OCI-LY7 (cell line): Measurements from ENCODE around the gene PAK5. TPM values are rescaled to one million over a fixed set of nuclear protein-coding genes. Genes with fewer than 3 reads are reported as not detected.

Experiments
- BruUV-seq: library from RNA; stranded (reverse); fragments of 400-500 nt; replicated peaks from 2 replicates; lab custom pipeline; 2021; lab: Mats Ljungman, UMichigan
- CTCF ChIA-PET: fragments of 300-600 bp; sonication (Branson Sonifier 250); formaldehyde crosslinking; loops from one replicate; lab custom pipeline; 2022; ENCODE audit warnings: antibody characterized with exemption; ENCODE audit not compliant: unreplicated experiment; lab: Charles Lee
- POLR2A ChIA-PET: fragments of 300-600 bp; sonication (Branson Sonifier 250); formaldehyde crosslinking; loops from one replicate; lab custom pipeline; 2022; ENCODE audit warnings: antibody characterized with exemption; lab: Charles Lee
- DNase-seq: peaks from one replicate; pipeline ENCODE4 v3.0.0-alpha.2; 2015; ENCODE audit warnings: low spot score
- H2AFZ ChIP-seq: fragments of 200-600 bp; sonication (generic), shearing (Covaris generic); 2 replicates; pipeline ENCODE4 v1.6.1; 2014; ENCODE audit warnings: mild to moderate bottlenecking, antibody characterized with exemption, low read length, moderate library complexity
- H3K27ac ChIP-seq: fragments of 200-600 bp; sonication (generic); 2 replicates; pipeline ENCODE4 v1.5.1; 2014; ENCODE audit warnings: mixed run types, low read depth, mild to moderate bottlenecking, moderate library complexity, low read length, inconsistent platforms; ENCODE audit not compliant: poor library complexity, severe bottlenecking
- H3K36me3 ChIP-seq: fragments of 200-600 bp; sonication (generic); 2 replicates; pipeline ENCODE4 v1.6.1; 2014; ENCODE audit warnings: mild to moderate bottlenecking, antibody characterized with exemption, low read length, moderate library complexity, mixed read lengths; ENCODE audit not compliant: insufficient read depth
- H3K4me1 ChIP-seq: fragments of 200-600 bp; sonication (generic); 2 replicates; pipeline ENCODE4 v1.5.1; 2014; ENCODE audit warnings: mild to moderate bottlenecking, low read length; ENCODE audit not compliant: insufficient read depth, poor library complexity, severe bottlenecking
- H3K4me2 ChIP-seq: fragments of 200-600 bp; sonication (generic); 2 replicates; pipeline ENCODE4 v1.6.1; 2014; ENCODE audit warnings: mild to moderate bottlenecking, low read length
- H3K4me3 ChIP-seq: fragments of 200-600 bp; sonication (generic); 2 replicates; pipeline ENCODE4 v1.5.1; 2014; ENCODE audit warnings: mild to moderate bottlenecking, low read depth, low read length; ENCODE audit not compliant: poor library complexity, severe bottlenecking
- H3K79me2 ChIP-seq: fragments of 200-600 bp; sonication (generic); 2 replicates; pipeline ENCODE4 v1.6.1; 2016; ENCODE audit warnings: low read depth, mild to moderate bottlenecking, low read length, moderate library complexity, mixed read lengths; ENCODE audit not compliant: insufficient read depth
- H3K9me2 ChIP-seq: fragments of 200-600 bp; sonication (generic); 2 replicates; pipeline ENCODE4 v1.6.1; 2016; ENCODE audit warnings: mild to moderate bottlenecking, low read length, mixed read lengths; ENCODE audit not compliant: insufficient read depth
- H3K9me3 ChIP-seq: fragments of 200-600 bp; sonication (generic); 2 replicates; pipeline ENCODE4 v1.6.1; 2014; ENCODE audit warnings: mild to moderate bottlenecking, mixed run types, low read length, mixed read lengths
- H4K20me1 ChIP-seq: fragments of 200-600 bp; sonication (generic); 2 replicates; pipeline ENCODE4 v1.6.1; 2014; ENCODE audit warnings: mild to moderate bottlenecking, antibody characterized with exemption, low read length, moderate library complexity, mixed read lengths; ENCODE audit not compliant: insufficient read depth
- CTCF ChIP-seq: fragments of 200-600 bp; sonication (generic); conservative IDR thresholded peaks from 2 replicates; pipeline ENCODE4 v1.5.1; 2014; ENCODE audit warnings: mild to moderate bottlenecking, antibody characterized with exemption, low read length, moderate library complexity, mixed read lengths
- EZH2phosphoT487 ChIP-seq: fragments of 200-600 bp; sonication (generic); IDR thresholded peaks from 2 replicates; pipeline ENCODE4 v1.6.1; 2018; ENCODE audit warnings: low read depth, borderline replicate concordance, mild to moderate bottlenecking, mixed run types, antibody characterized with exemption, low read length, moderate library complexity, mixed read lengths
- intact Hi-C: fragments of 100-400 bp; cut with micrococcal nuclease; formaldehyde crosslinking; loops from one replicate; pipeline ENCODE4 v1.10.0; 2022; ENCODE audit not compliant: unreplicated experiment
- total RNA-seq, 2 experiments: library from RNA; depleted of rRNA in 1 of 2; stranded (reverse); fragments of >200 nt in 1 of 2; shearing (Covaris generic) in 1 of 2; gene quantifications; 2 replicates each; pipeline ENCODE4 v1.2.3, GENCODE V29; 2014 to 2022

PAK5 gene
- total RNA-seq, 2 experiments from 2014 or later, result not detected

- no peak overlapping the region for H2AFZ ChIP-seq
- TF ChIP-seq EZH2phosphoT487, result no peak
- no peak for TF ChIP-seq CTCF
- peaks cover 13% of the 10 kb centered on the region; the same call in 1 of the 2 replicates for H4K20me1 ChIP-seq
- POLR2A ChIA-PET, result no interaction called here
- no TSS peak for BruUV-seq
- H3K79me2 ChIP-seq, result no peaks in the 10 kb centered on the region
- no peak overlapping the region for H3K4me3 ChIP-seq
- no peaks in the 10 kb centered on the region for H3K36me3 ChIP-seq
- intact Hi-C loops, result loop anchor here (2.0 to 10.0 kb wide), 2 partner anchors 143 to 1063 kb away; partner anchors contain the start of gene JAG1
- no peak overlapping the region for H3K4me2 ChIP-seq
- no peak for DNase-seq
- H3K9me2 ChIP-seq, result no peaks in the 10 kb centered on the region
- CTCF ChIA-PET, result no interaction called here
- H3K9me3 ChIP-seq, result no peaks in the 10 kb centered on the region
- peaks cover 21% of the 10 kb centered on the region for H3K4me1 ChIP-seq
- H3K27ac ChIP-seq, result no peak overlapping the region
These were observed 227.0 kb downstream of the PAK5 start for GRCh38 chr20:9611921-9612320.

GRCh38 chr20:9610665-9611064 is 228.2 kb downstream of the PAK5 start:
- H3K9me2 ChIP-seq, result no peaks in the 10 kb centered on the region
- H3K4me2 ChIP-seq, result no peak overlapping the region
- H3K4me3 ChIP-seq, result no peak overlapping the region
- peaks cover 7% of the 10 kb centered on the region; the same call in 1 of the 2 replicates for H4K20me1 ChIP-seq
- TF ChIP-seq CTCF (no peak), EZH2phosphoT487 (no peak)
- no peak overlapping the region for H2AFZ ChIP-seq
- CTCF ChIA-PET, result interaction anchor here (2.7 kb wide), 1 partner anchor 202 kb away, joined by 7 read pairs; no protein-coding TSS in a partner anchor
- H3K27ac ChIP-seq, result no peak overlapping the region
- POLR2A ChIA-PET, result interaction anchor here (1.0 kb wide), 1 partner anchor 202 kb away, joined by 5 read pairs; no protein-coding TSS in a partner anchor
- no peaks in the 10 kb centered on the region for H3K79me2 ChIP-seq
- H3K36me3 ChIP-seq, result no peaks in the 10 kb centered on the region
- no TSS peak for BruUV-seq
- H3K4me1 ChIP-seq, result peaks cover 8% of the 10 kb centered on the region
- intact Hi-C loops, result loop anchor here (1.0 to 10.0 kb wide), 3 partner anchors 142 to 1064 kb away; partner anchors contain the start of gene JAG1
- no peak for DNase-seq
- no peaks in the 10 kb centered on the region for H3K9me3 ChIP-seq

- peak; percentile 68 for DNase-seq
- Histone ChIP-seq H3K4me1 (peaks cover 1% of the 10 kb centered on the region), H3K9me3 (no peaks in the 10 kb centered on the region), H3K27ac (no peak overlapping the region), H3K4me3 (no peak overlapping the region), H3K36me3 (no peaks in the 10 kb centered on the region), H3K79me2 (no peaks in the 10 kb centered on the region), H3K9me2 (no peaks in the 10 kb centered on the region), H3K4me2 (no peak overlapping the region), H4K20me1 (peaks cover 7% of the 10 kb centered on the region; the same call in 1 of the 2 replicates), H2AFZ (no peak overlapping the region)
- ChIA-PET CTCF (interaction anchor here (0.5 to 2.7 kb wide), 2 partner anchors 134 to 202 kb away, joined by 6 to 7 read pairs; no protein-coding TSS in a partner anchor), POLR2A (interaction anchor here (0.8 to 1.0 kb wide), 3 partner anchors 27 to 204 kb away, joined by 3 to 5 read pairs (median 3); no protein-coding TSS in a partner anchor)
- BruUV-seq, result no TSS peak
- TF ChIP-seq CTCF (peak; percentile 87), EZH2phosphoT487 (no peak)
- intact Hi-C loops, result loop anchor here (1.0 to 10.0 kb wide), 3 partner anchors 141 to 1065 kb away; partner anchors contain the start of gene JAG1
These were observed 228.9 kb downstream of the PAK5 start for GRCh38 chr20:9609887-9610502.
